ENCODE results near the gene PIK3C2A. TPM values are rescaled to one million over a fixed set of nuclear protein-coding genes. Genes with fewer than 3 reads are reported as not detected.
A peak's percentile ranks its signal among the peaks of the same experiment; 100 is the strongest.

Gene PIK3C2A
- total RNA-seq, 1 experiment from 2014 or later, result 44.2 TPM

DNA sequence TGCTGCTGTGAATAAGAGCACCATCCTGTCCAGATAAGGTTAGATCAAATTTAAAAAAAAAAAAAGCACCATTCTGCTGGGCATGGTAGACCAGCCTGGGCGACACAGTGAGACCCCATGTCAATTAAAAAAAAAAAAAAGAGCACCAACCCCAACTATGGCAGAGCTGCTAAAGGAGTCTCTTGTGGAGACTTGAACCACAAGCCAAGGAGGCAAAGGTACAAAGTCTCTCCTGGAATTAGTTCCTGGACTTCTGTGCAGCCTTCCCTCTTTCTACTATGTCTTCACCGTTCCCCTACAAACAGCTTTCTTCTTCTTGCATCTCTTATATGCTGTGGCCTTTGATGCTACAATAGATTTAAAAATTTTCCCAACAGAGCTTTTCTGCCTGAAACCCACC is 1.3 kb downstream of the PIK3C2A start:
- H3K4me1 ChIP-seq (ENCODE audit: low read length), result peaks cover 27% of the 10 kb centered on the region
- H3K9me2 ChIP-seq (replicated peaks; ENCODE audit: insufficient read depth, low read length), result no peaks in the 10 kb centered on the region
- peak overlapping the region; percentile 43; the same call in 1 of the 2 replicates for H3K27ac ChIP-seq (ENCODE audit: low read length)
- H3K36me3 ChIP-seq (ENCODE audit: insufficient read depth, low read length), result peaks cover 15% of the 10 kb centered on the region; the same call in 1 of the 2 replicates
- no peak overlapping the region for H2AFZ ChIP-seq (ENCODE audit: low read length)
- H3K9me3 ChIP-seq (ENCODE audit: low read length), result no peaks in the 10 kb centered on the region
- H3K9ac ChIP-seq (ENCODE audit: low read length), result peak overlapping the region; percentile 95
- H4K20me1 ChIP-seq (ENCODE audit: insufficient read depth, low read depth, low read length), result peaks cover 4% of the 10 kb centered on the region; the same call in 1 of the 2 replicates
- peaks cover 71% of the 10 kb centered on the region for H3K79me2 ChIP-seq (ENCODE audit: low read length)
- no peaks in the 10 kb centered on the region for H3K27me3 ChIP-seq (ENCODE audit: low read length)
- H3K4me3 ChIP-seq (ENCODE audit: low read length), result peak overlapping the region; percentile 89
- DNase-seq, result no peak
- peak overlapping the region; percentile 99 for H3K4me2 ChIP-seq (ENCODE audit: low read depth, low read length, poor library complexity, severe bottlenecking)

DNA sequence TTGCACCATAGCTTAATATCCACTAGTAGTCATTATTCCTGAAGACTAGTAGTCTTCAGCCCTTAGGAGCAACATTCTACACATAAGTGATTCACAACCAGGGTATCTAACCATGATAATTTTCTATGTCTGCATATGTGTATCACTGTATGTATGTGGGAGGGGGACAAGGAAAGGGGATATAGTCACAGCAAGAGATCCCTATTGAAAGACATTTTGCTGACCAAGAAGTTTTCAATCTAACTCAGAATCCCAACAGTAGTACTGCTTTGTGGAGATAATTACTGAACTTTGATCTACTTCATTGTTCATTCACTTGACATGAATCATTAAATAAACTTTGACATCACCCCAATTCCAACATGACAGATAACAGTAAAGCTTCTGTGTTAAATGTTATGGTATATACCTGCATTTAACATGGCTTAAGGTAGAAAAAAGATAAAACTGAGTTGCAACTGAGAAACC is 10.3 kb downstream of the PIK3C2A start:
- Histone ChIP-seq H4K20me1 (ENCODE audit: insufficient read depth, low read depth, low read length) (peaks cover 5% of the 10 kb centered on the region; the same call in 1 of the 2 replicates), H3K4me3 (ENCODE audit: low read length) (no peak overlapping the region), H2AFZ (ENCODE audit: low read length) (no peak overlapping the region), H3K27me3 (ENCODE audit: low read length) (no peaks in the 10 kb centered on the region), H3K36me3 (ENCODE audit: insufficient read depth, low read length) (peaks cover 7% of the 10 kb centered on the region; the same call in 1 of the 2 replicates), H3K79me2 (ENCODE audit: low read length) (peaks cover 95% of the 10 kb centered on the region), H3K4me1 (ENCODE audit: low read length) (no peaks in the 10 kb centered on the region), H3K4me2 (ENCODE audit: low read depth, low read length, poor library complexity, severe bottlenecking) (no peak overlapping the region), H3K9me2 (replicated peaks; ENCODE audit: insufficient read depth, low read length) (no peaks in the 10 kb centered on the region), H3K9ac (ENCODE audit: low read length) (no peak overlapping the region), H3K9me3 (ENCODE audit: low read length) (no peaks in the 10 kb centered on the region), H3K27ac (ENCODE audit: low read length) (no peak overlapping the region)
- DNase-seq, result no peak

- Histone ChIP-seq H3K27ac (ENCODE audit: low read length) (no peak overlapping the region), H2AFZ (ENCODE audit: low read length) (no peak overlapping the region), H3K4me1 (ENCODE audit: low read length) (no peaks in the 10 kb centered on the region), H3K36me3 (ENCODE audit: insufficient read depth, low read length) (0 out of 2 replicates have a peak, but pooled peaks cover 4% of the 10 kb centered on the region), H3K9ac (ENCODE audit: low read length) (no peak overlapping the region), H4K20me1 (ENCODE audit: insufficient read depth, low read depth, low read length) (no peaks in the 10 kb centered on the region), H3K27me3 (ENCODE audit: low read length) (no peaks in the 10 kb centered on the region), H3K79me2 (ENCODE audit: low read length) (peaks cover 95% of the 10 kb centered on the region), H3K9me3 (ENCODE audit: low read length) (no peaks in the 10 kb centered on the region), H3K4me3 (ENCODE audit: low read length) (no peak overlapping the region), H3K9me2 (replicated peaks; ENCODE audit: insufficient read depth, low read length) (no peaks in the 10 kb centered on the region), H3K4me2 (ENCODE audit: low read depth, low read length, poor library complexity, severe bottlenecking) (no peak overlapping the region)
- no peak for DNase-seq
These were observed 19.1 kb downstream of the PIK3C2A start for GRCh38 chr11:17188675-17189074.

DNA sequence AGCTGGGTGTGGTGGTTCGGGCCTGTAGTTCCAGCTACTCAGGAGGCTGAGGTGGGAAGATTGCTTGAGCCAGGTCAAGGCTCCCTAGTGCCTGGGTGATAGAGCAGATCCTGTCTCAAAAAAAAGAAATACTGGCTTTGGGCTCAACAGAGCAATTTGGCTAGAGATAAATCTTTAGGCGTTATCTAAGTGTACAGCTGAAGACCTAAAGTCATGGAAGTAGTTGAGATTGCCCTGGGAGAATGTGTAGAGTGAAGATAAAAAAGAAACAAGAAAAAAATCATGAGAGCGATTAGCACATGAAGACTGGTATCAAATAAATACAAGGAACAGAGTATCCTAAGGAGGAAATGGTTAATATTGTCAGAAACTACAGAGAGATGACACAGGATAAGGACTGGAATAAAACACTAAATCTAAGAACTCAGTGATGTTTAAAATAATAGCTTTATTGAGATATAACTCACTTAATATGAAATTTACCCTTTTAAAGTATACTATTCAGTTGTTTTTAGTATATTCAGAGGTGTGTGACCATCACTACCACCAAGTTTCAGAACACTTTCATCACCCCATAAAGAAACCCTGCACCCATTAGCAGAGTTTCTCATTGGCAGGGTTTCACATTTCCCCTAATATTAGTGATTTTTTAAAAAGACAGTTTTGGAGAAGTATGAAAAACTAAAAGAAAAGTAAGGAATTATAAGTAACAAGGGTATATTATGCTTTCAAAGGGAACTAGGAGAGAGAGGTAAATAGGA is 20.7 kb downstream of the PIK3C2A start:
- Histone ChIP-seq H3K79me2 (ENCODE audit: low read length) (peaks cover 97% of the 10 kb centered on the region), H3K9ac (ENCODE audit: low read length) (no peak overlapping the region), H2AFZ (ENCODE audit: low read length) (no peak overlapping the region), H3K27ac (ENCODE audit: low read length) (no peak overlapping the region), H3K4me1 (ENCODE audit: low read length) (no peaks in the 10 kb centered on the region), H3K4me3 (ENCODE audit: low read length) (no peak overlapping the region), H3K36me3 (ENCODE audit: insufficient read depth, low read length) (no peaks in the 10 kb centered on the region; the same call in 1 of the 2 replicates), H3K9me2 (replicated peaks; ENCODE audit: insufficient read depth, low read length) (no peaks in the 10 kb centered on the region), H3K27me3 (ENCODE audit: low read length) (no peaks in the 10 kb centered on the region), H3K4me2 (ENCODE audit: low read depth, low read length, poor library complexity, severe bottlenecking) (no peak overlapping the region), H3K9me3 (ENCODE audit: low read length) (no peaks in the 10 kb centered on the region), H4K20me1 (ENCODE audit: insufficient read depth, low read depth, low read length) (no peaks in the 10 kb centered on the region)
- DNase-seq, result no peak

DNA sequence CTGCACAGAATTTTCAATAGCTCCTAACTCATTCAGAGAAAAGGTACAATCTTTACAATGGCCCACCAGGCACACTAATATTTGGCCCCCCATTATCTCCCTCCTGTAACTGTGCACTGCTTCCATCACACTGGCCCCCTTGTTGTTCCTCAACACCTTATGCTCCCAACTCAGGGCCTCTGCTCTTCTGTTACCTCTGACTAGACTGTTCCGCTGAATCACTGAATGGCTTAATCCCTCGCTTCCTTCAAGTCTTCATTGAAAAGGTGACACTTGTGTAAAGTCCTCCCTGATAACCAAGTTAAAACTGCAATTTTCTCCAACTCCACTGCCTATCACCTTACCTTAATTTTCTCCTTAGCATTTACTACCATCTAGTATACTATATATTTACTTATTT is 21.8 kb downstream of the PIK3C2A start:
- no peak overlapping the region for H2AFZ ChIP-seq (ENCODE audit: low read length)
- no peaks in the 10 kb centered on the region for H3K27me3 ChIP-seq (ENCODE audit: low read length)
- H3K36me3 ChIP-seq (ENCODE audit: insufficient read depth, low read length), result no peaks in the 10 kb centered on the region; the same call in 1 of the 2 replicates
- no peak for DNase-seq
- no peak overlapping the region for H3K4me3 ChIP-seq (ENCODE audit: low read length)
- no peak overlapping the region for H3K9ac ChIP-seq (ENCODE audit: low read length)
- peaks cover 95% of the 10 kb centered on the region for H3K79me2 ChIP-seq (ENCODE audit: low read length)
- H3K9me3 ChIP-seq (ENCODE audit: low read length), result no peaks in the 10 kb centered on the region
- no peaks in the 10 kb centered on the region for H3K4me1 ChIP-seq (ENCODE audit: low read length)
- no peaks in the 10 kb centered on the region for H4K20me1 ChIP-seq (ENCODE audit: insufficient read depth, low read depth, low read length)
- no peaks in the 10 kb centered on the region for H3K9me2 ChIP-seq (replicated peaks; ENCODE audit: insufficient read depth, low read length)
- H3K27ac ChIP-seq (ENCODE audit: low read length), result no peak overlapping the region
- no peak overlapping the region for H3K4me2 ChIP-seq (ENCODE audit: low read depth, low read length, poor library complexity, severe bottlenecking)

- Histone ChIP-seq H3K4me3 (ENCODE audit: low read length) (no peak overlapping the region), H3K9me3 (ENCODE audit: low read length) (no peaks in the 10 kb centered on the region), H3K9me2 (replicated peaks; ENCODE audit: insufficient read depth, low read length) (no peaks in the 10 kb centered on the region), H3K27ac (ENCODE audit: low read length) (no peak overlapping the region), H3K36me3 (ENCODE audit: insufficient read depth, low read length) (no peaks in the 10 kb centered on the region; the same call in 1 of the 2 replicates), H3K4me2 (ENCODE audit: low read depth, low read length, poor library complexity, severe bottlenecking) (no peak overlapping the region), H2AFZ (ENCODE audit: low read length) (no peak overlapping the region), H3K9ac (ENCODE audit: low read length) (no peak overlapping the region), H3K27me3 (ENCODE audit: low read length) (no peaks in the 10 kb centered on the region), H3K79me2 (ENCODE audit: low read length) (peaks cover 95% of the 10 kb centered on the region), H3K4me1 (ENCODE audit: low read length) (no peaks in the 10 kb centered on the region), H4K20me1 (ENCODE audit: insufficient read depth, low read depth, low read length) (no peaks in the 10 kb centered on the region)
- DNase-seq, result no peak
These were observed 22.8 kb downstream of the PIK3C2A start for GRCh38 chr11:17184882-17185587.

DNA sequence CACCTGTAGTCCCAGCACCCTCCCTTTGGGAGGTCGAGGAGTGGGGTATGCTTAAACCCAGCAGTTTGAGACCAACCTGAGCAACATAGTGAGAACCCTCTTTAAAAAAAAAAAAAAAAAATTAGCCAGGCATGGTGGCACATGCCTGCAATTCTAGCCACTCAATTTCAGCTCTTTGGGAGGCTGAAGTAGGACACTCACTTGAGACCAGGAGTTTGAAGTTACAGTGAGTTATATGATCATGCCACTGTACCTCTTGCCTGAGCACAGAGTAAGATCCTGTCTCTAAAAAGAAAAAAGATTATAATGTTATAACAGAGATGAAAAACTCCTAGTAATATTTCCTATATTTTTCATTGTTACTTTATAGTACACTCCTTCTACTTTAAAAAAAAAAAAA is 23.9 kb downstream of the PIK3C2A start:
- no peak overlapping the region for H3K9ac ChIP-seq (ENCODE audit: low read length)
- no peak overlapping the region for H2AFZ ChIP-seq (ENCODE audit: low read length)
- H3K9me2 ChIP-seq (replicated peaks; ENCODE audit: insufficient read depth, low read length), result no peaks in the 10 kb centered on the region
- H3K4me3 ChIP-seq (ENCODE audit: low read length), result no peak overlapping the region
- peaks cover 94% of the 10 kb centered on the region for H3K79me2 ChIP-seq (ENCODE audit: low read length)
- H3K4me1 ChIP-seq (ENCODE audit: low read length), result no peaks in the 10 kb centered on the region
- no peak for DNase-seq
- no peak overlapping the region for H3K27ac ChIP-seq (ENCODE audit: low read length)
- H3K27me3 ChIP-seq (ENCODE audit: low read length), result no peaks in the 10 kb centered on the region
- H3K36me3 ChIP-seq (ENCODE audit: insufficient read depth, low read length), result no peaks in the 10 kb centered on the region; the same call in 1 of the 2 replicates
- no peak overlapping the region for H3K4me2 ChIP-seq (ENCODE audit: low read depth, low read length, poor library complexity, severe bottlenecking)
- no peaks in the 10 kb centered on the region for H4K20me1 ChIP-seq (ENCODE audit: insufficient read depth, low read depth, low read length)
- no peaks in the 10 kb centered on the region for H3K9me3 ChIP-seq (ENCODE audit: low read length)

DNA sequence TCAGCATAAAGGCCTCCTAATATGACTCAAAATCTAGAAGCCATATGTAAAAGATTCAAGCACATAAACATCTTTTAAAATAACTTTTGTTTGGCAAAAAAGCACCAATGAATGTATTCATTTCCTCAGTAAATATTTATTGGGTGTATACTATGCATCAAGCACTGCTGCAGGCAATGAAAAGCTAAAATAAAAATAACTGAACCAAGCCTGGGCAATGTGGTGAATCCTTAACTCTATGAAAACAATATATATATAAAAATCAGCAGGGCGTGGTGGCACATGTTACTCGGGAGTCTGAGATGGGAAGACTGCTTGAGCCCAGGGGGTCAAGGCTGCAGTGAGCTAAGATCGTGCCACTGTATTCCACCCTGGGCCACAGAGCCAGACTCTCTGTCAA is 27.8 kb downstream of the PIK3C2A start:
- Histone ChIP-seq H3K4me3 (ENCODE audit: low read length) (no peak overlapping the region), H3K9ac (ENCODE audit: low read length) (no peak overlapping the region), H3K4me2 (ENCODE audit: low read depth, low read length, poor library complexity, severe bottlenecking) (no peak overlapping the region), H3K27me3 (ENCODE audit: low read length) (no peaks in the 10 kb centered on the region), H3K9me3 (ENCODE audit: low read length) (no peaks in the 10 kb centered on the region), H4K20me1 (ENCODE audit: insufficient read depth, low read depth, low read length) (no peaks in the 10 kb centered on the region), H2AFZ (ENCODE audit: low read length) (no peak overlapping the region), H3K79me2 (ENCODE audit: low read length) (peaks cover 88% of the 10 kb centered on the region), H3K9me2 (replicated peaks; ENCODE audit: insufficient read depth, low read length) (no peaks in the 10 kb centered on the region), H3K4me1 (ENCODE audit: low read length) (peaks cover 10% of the 10 kb centered on the region), H3K27ac (ENCODE audit: low read length) (no peak overlapping the region), H3K36me3 (ENCODE audit: insufficient read depth, low read length) (no peaks in the 10 kb centered on the region; the same call in 1 of the 2 replicates)
- DNase-seq, result no peak
